HepG2 (cell line): ENCODE data around the gene INF2. TPM values are rescaled to one million over a fixed set of nuclear protein-coding genes. Genes with fewer than 3 reads are reported as not detected.
A peak's percentile ranks its signal among the peaks of the same experiment; 100 is the strongest.

ENCODE experiments used
- ELF4 ChIP-seq: sonication (generic); formaldehyde crosslinking; IDR thresholded peaks from 2 replicates; pipeline ENCODE4 v1.5.0; 2020; ENCODE audit warnings: missing genetic modification reagents, mild to moderate bottlenecking, moderate library complexity, borderline replicate concordance
- ETV6 ChIP-seq: sonication (generic); formaldehyde crosslinking; conservative IDR thresholded peaks from 2 replicates; pipeline ENCODE4 v1.4.0; 2020; ENCODE audit warnings: missing genetic modification reagents
- IRF1 ChIP-seq: sonication (generic); formaldehyde crosslinking; IDR thresholded peaks from 2 replicates; pipeline ENCODE4 v1.4.0; 2020; ENCODE audit warnings: low read depth, mild to moderate bottlenecking, missing genetic modification reagents
- NFAT5 ChIP-seq: sonication (generic); formaldehyde crosslinking; IDR thresholded peaks from 2 replicates; pipeline ENCODE4 v1.4.0; 2020; ENCODE audit warnings: missing genetic modification reagents
- PBX3 ChIP-seq: sonication (generic); formaldehyde crosslinking; IDR thresholded peaks from 2 replicates; pipeline ENCODE4 v1.8.1; 2023; ENCODE audit warnings: missing genetic modification reagents, inconsistent platforms, borderline replicate concordance
- PCBP2 ChIP-seq: fragments of 200-400 bp; formaldehyde crosslinking; optimal IDR thresholded peaks from 2 replicates; pipeline ENCODE3; 2018; ENCODE audit warnings: low read length, low read depth; ENCODE audit not compliant: poor library complexity, severe bottlenecking
- RFXAP ChIP-seq: sonication (generic); formaldehyde crosslinking; IDR thresholded peaks from 2 replicates; pipeline ENCODE4 v1.4.0; 2020; ENCODE audit warnings: missing genetic modification reagents, borderline replicate concordance
- ZNF235 ChIP-seq: sonication (generic); formaldehyde crosslinking; IDR thresholded peaks from 2 replicates; pipeline ENCODE4 v1.8.1; 2023; ENCODE audit warnings: mild to moderate bottlenecking, missing genetic modification reagents, borderline replicate concordance
- ZNF317 ChIP-seq: sonication (generic); formaldehyde crosslinking; IDR thresholded peaks from 2 replicates; pipeline ENCODE4 v1.5.0; 2020; ENCODE audit warnings: mild to moderate bottlenecking, missing genetic modification reagents
- ZNF318 ChIP-seq: sonication (generic); formaldehyde crosslinking; IDR thresholded peaks from 2 replicates; pipeline ENCODE4 v1.4.0; 2020; ENCODE audit warnings: mild to moderate bottlenecking, missing genetic modification reagents
- ZNF543 ChIP-seq: sonication (generic); formaldehyde crosslinking; IDR thresholded peaks from 2 replicates; pipeline ENCODE4 v1.4.0; 2020; ENCODE audit warnings: mild to moderate bottlenecking, missing genetic modification reagents
- ZNF720 ChIP-seq: sonication (generic); formaldehyde crosslinking; IDR thresholded peaks from 2 replicates; pipeline ENCODE4 v1.4.0; 2020; ENCODE audit warnings: missing genetic modification reagents
- polyA plus RNA-seq, 8 experiments: library from polyadenylated mRNA; depleted of rRNA in 3 of 8; stranded (reverse) in 7 of 8; unstranded in 1 of 8; fragments of >200 nt; fragmentation: Illumina TruSeq in 4 of 8; extraction: Trizol in 4 of 8; gene quantifications; 2 replicates each; pipeline versions ENCODE4 v1.2.1 to v1.2.3, GENCODE V29; 2011 to 2016; ENCODE audit warnings: low read depth in 4 of 8, missing spikeins in 1 of 8, mixed read lengths in 1 of 8; ENCODE audit not compliant: insufficient read depth in 1 of 8
- total RNA-seq, 5 experiments: library from RNA; depleted of rRNA; stranded (reverse); fragments of >200 nt; fragmentation: Illumina TruSeq; extraction: Trizol; gene quantifications; 2 replicates each; pipeline ENCODE4 v1.2.3, GENCODE V29; 2016; ENCODE audit warnings: low read depth in 1 of 5

Gene INF2
- total and polyA plus RNA-seq, 2 of the 13 experiments (the other 11 are each of a cell fraction or from before 2014, with no cell fraction given), result 16.4 to 26.4 TPM

- TF ChIP-seq PCBP2 (no peak), ELF4 (CRISPR knock-in tag) (no peak), ZNF543 (CRISPR knock-in tag) (0 out of 2 replicates have a peak, but pooled peaks have one; percentile 32), IRF1 (CRISPR knock-in tag) (no peak), ZNF318 (CRISPR knock-in tag) (no peak), NFAT5 (CRISPR knock-in tag) (no peak), ZNF720 (CRISPR knock-in tag) (no peak), RFXAP (no peak), ETV6 (0 out of 2 replicates have a peak, but pooled peaks have one; percentile 41), ZNF235 (CRISPR knock-in tag) (no peak), ZNF317 (0 out of 2 replicates have a peak, but pooled peaks have one; percentile 30), PBX3 (CRISPR knock-in tag) (no peak)
These were observed 35.3 kb upstream of the INF2 start (continued) for GRCh38 chr14:104654119-104654518.
